ENCODE data around the gene PCSK4.

The PCSK4 gene

GRCh38 chr19:1451916-1452801 is 38.0 kb downstream of the PCSK4 start:
- FAIRE-seq (no peak), DNase-seq (ENCODE audit: insufficient read length) (no peak)
- TF ChIP-seq POLR2AphosphoS5 (IDR thresholded peaks at IDR 0.05; ENCODE audit: low read depth, low read length) (no peak), POLR2A (IDR thresholded peaks at IDR 0.05; ENCODE audit: low read depth, low read length) (no peak), TAF1 (IDR thresholded peaks at IDR 0.05; ENCODE audit: borderline replicate concordance, low read depth, low read length) (no peak)

GRCh38 chr19:1450735-1451731 is 39.1 kb downstream of the PCSK4 start:
- FAIRE-seq (no peak), DNase-seq (ENCODE audit: insufficient read length) (no peak)
- no peak for TF ChIP-seq TAF1 (IDR thresholded peaks at IDR 0.05; ENCODE audit: borderline replicate concordance, low read depth, low read length)
- TF ChIP-seq POLR2AphosphoS5 (IDR thresholded peaks at IDR 0.05; ENCODE audit: low read depth, low read length), result no peak
- no peak for TF ChIP-seq POLR2A (IDR thresholded peaks at IDR 0.05; ENCODE audit: low read depth, low read length)

GRCh38 chr19:1449467-1450442 is 40.4 kb downstream of the PCSK4 start, which contains the start of gene APC2:
Gene APC2 (plus strand): TSS chr19:1450121. CDS start chr19:1453002, 2,881 bp downstream.
- TF ChIP-seq TAF1 (IDR thresholded peaks at IDR 0.05; ENCODE audit: borderline replicate concordance, low read depth, low read length), result no peak
- no peak for FAIRE-seq
- no peak for DNase-seq (ENCODE audit: insufficient read length)

- TF ChIP-seq POLR2A (IDR thresholded peaks at IDR 0.05; ENCODE audit: low read depth, low read length) (no peak), TAF1 (IDR thresholded peaks at IDR 0.05; ENCODE audit: borderline replicate concordance, low read depth, low read length) (no peak), POLR2AphosphoS5 (IDR thresholded peaks at IDR 0.05; ENCODE audit: low read depth, low read length) (no peak)
- FAIRE-seq, result no peak
- DNase-seq (ENCODE audit: insufficient read length), result no peak
Measured at GRCh38 chr19:1447944-1448343, 42.2 kb downstream of the PCSK4 start.

GRCh38 chr19:1447504-1447903 is 42.6 kb downstream of the PCSK4 start:
- FAIRE-seq, result no peak
- no peak for TF ChIP-seq POLR2A (IDR thresholded peaks at IDR 0.05; ENCODE audit: low read depth, low read length)
- no peak for DNase-seq (ENCODE audit: insufficient read length)

- no peak for TF ChIP-seq TAF1 (IDR thresholded peaks at IDR 0.05; ENCODE audit: borderline replicate concordance, low read depth, low read length)
- no peak for TF ChIP-seq POLR2A (IDR thresholded peaks at IDR 0.05; ENCODE audit: low read depth, low read length)
- TF ChIP-seq POLR2AphosphoS5 (IDR thresholded peaks at IDR 0.05; ENCODE audit: low read depth, low read length), result no peak
- FAIRE-seq (no peak), DNase-seq (ENCODE audit: insufficient read length) (no peak)
Measured at GRCh38 chr19:1446713-1447481, 43.3 kb downstream of the PCSK4 start.

GRCh38 chr19:1445932-1446712 is 44.0 kb downstream of the PCSK4 start:
- FAIRE-seq, result no peak
- no peak for TF ChIP-seq POLR2AphosphoS5 (IDR thresholded peaks at IDR 0.05; ENCODE audit: low read depth, low read length)
- TF ChIP-seq POLR2A (IDR thresholded peaks at IDR 0.05; ENCODE audit: low read depth, low read length), result no peak
- no peak for TF ChIP-seq TAF1 (IDR thresholded peaks at IDR 0.05; ENCODE audit: borderline replicate concordance, low read depth, low read length)
- no peak for DNase-seq (ENCODE audit: insufficient read length)

- TF ChIP-seq TAF1 (IDR thresholded peaks at IDR 0.05; ENCODE audit: borderline replicate concordance, low read depth, low read length), result no peak
- no peak for TF ChIP-seq POLR2AphosphoS5 (IDR thresholded peaks at IDR 0.05; ENCODE audit: low read depth, low read length)
- no peak for TF ChIP-seq POLR2A (IDR thresholded peaks at IDR 0.05; ENCODE audit: low read depth, low read length)
- FAIRE-seq, result peak; percentile 90
- peak; percentile 98 for DNase-seq (ENCODE audit: insufficient read length)
Measured at GRCh38 chr19:1445185-1445931, 44.8 kb downstream of the PCSK4 start.

Data from GM12892 (cell line).